Activated naive CD4-positive, alpha-beta T cell treated with anti-CD3 and anti-CD28 coated beads, Interleukin-2, amount 10 ng/mL, durations not matched to agents 7 days and 5 days (primary cell): ENCODE measurements around the gene CYP3A5.
"Not testable (repeated sequence)": the region's sequence is repeated elsewhere in the genome, so short reads cannot be mapped to it uniquely, and the experiment has no call there.

Experiments
- CTCF ChIA-PET: fragments of 350-600 bp; sonication (Branson Sonifier 250); formaldehyde crosslinking; loops from one replicate; lab custom pipeline; 2021; ENCODE audit warnings: antibody characterized with exemption; lab: Charles Lee
- DNase-seq: peaks from one replicate; pipeline ENCODE4 v3.0.0-alpha.2; 2020
- H3K27ac Mint-ChIP-seq: one replicate; pipeline ENCODE4 v1.8.0; 2021; ENCODE audit warnings: mild to moderate bottlenecking, moderate library complexity, mixed read lengths
- H3K27me3 Mint-ChIP-seq: one replicate; pipeline ENCODE4 v1.8.0; 2021; ENCODE audit warnings: mild to moderate bottlenecking, mixed read lengths
- H3K36me3 Mint-ChIP-seq: one replicate; pipeline ENCODE4 v1.8.0; 2021; ENCODE audit warnings: mixed read lengths
- H3K4me1 Mint-ChIP-seq: one replicate; pipeline ENCODE4 v1.8.0; 2021; ENCODE audit warnings: mixed read lengths
- H3K4me3 Mint-ChIP-seq: one replicate; pipeline ENCODE4 v1.8.0; 2021; ENCODE audit warnings: mild to moderate bottlenecking, moderate library complexity, mixed read lengths
- H3K9me3 Mint-ChIP-seq: one replicate; pipeline ENCODE4 v1.8.0; 2021; ENCODE audit warnings: mixed read lengths

Gene CYP3A5

GRCh38 chr7:99642027-99642426 is 37.8 kb downstream of the CYP3A5 start:
- Mint-ChIP-seq H3K36me3 (peaks cover 33% of the 10 kb centered on the region), H3K4me3 (no peak overlapping the region), H3K27ac (no peak overlapping the region), H3K27me3 (no peaks in the 10 kb centered on the region), H3K9me3 (no peaks in the 10 kb centered on the region), H3K4me1 (no peaks in the 10 kb centered on the region)
- CTCF ChIA-PET = interaction anchor here (1.3 kb wide), 1 partner anchor 11 kb away, joined by 3 read pairs; no protein-coding TSS in a partner anchor
- DNase-seq = no peak

- no peaks in the 10 kb centered on the region for H3K4me1 Mint-ChIP-seq
- DNase-seq = no peak
- no peaks in the 10 kb centered on the region for H3K27me3 Mint-ChIP-seq
- peaks cover 29% of the 10 kb centered on the region for H3K36me3 Mint-ChIP-seq
- H3K9me3 Mint-ChIP-seq = no peaks in the 10 kb centered on the region
- H3K4me3 Mint-ChIP-seq = no peak overlapping the region
- CTCF ChIA-PET = no interaction called here
- H3K27ac Mint-ChIP-seq = no peak overlapping the region
Measured at GRCh38 chr7:99639267-99639666, 40.5 kb downstream of the CYP3A5 start.

GRCh38 chr7:99638731-99639130 is 41.1 kb downstream of the CYP3A5 start:
- Mint-ChIP-seq H3K27ac (no peak overlapping the region), H3K4me3 (no peak overlapping the region), H3K36me3 (peaks cover 31% of the 10 kb centered on the region), H3K9me3 (no peaks in the 10 kb centered on the region), H3K4me1 (no peaks in the 10 kb centered on the region), H3K27me3 (no peaks in the 10 kb centered on the region)
- DNase-seq = no peak
- CTCF ChIA-PET = no interaction called here

- H3K27ac Mint-ChIP-seq, H3K4me3 Mint-ChIP-seq, CTCF ChIA-PET, H3K9me3 Mint-ChIP-seq, DNase-seq, H3K27me3 Mint-ChIP-seq, H3K4me1 Mint-ChIP-seq: not testable (repeated sequence)
- peaks cover 35% of the 10 kb centered on the region for H3K36me3 Mint-ChIP-seq
Measured at GRCh38 chr7:99637414-99637813, 42.4 kb downstream of the CYP3A5 start.

- Mint-ChIP-seq H3K9me3 (no peaks in the 10 kb centered on the region), H3K36me3 (peaks cover 59% of the 10 kb centered on the region), H3K4me3 (no peak overlapping the region), H3K27me3 (no peaks in the 10 kb centered on the region), H3K27ac (peak overlapping the region; percentile 65), H3K4me1 (peaks cover 4% of the 10 kb centered on the region)
- CTCF ChIA-PET = interaction anchor here (0.9 to 1.5 kb wide), 4 partner anchors 10 to 207 kb away, joined by 3 to 6 read pairs (median 3); no protein-coding TSS in a partner anchor
- DNase-seq = no peak
Measured at GRCh38 chr7:99631295-99632109, 48.3 kb downstream of the CYP3A5 start.

GRCh38 chr7:99629643-99630042 is 50.2 kb downstream of the CYP3A5 start:
- Mint-ChIP-seq H3K27ac (no peak overlapping the region), H3K4me1 (peaks cover 21% of the 10 kb centered on the region), H3K36me3 (peaks cover 70% of the 10 kb centered on the region), H3K9me3 (no peaks in the 10 kb centered on the region), H3K27me3 (no peaks in the 10 kb centered on the region), H3K4me3 (no peak overlapping the region)
- CTCF ChIA-PET = interaction anchor here (0.9 kb wide), 1 partner anchor 284 kb away, joined by 4 read pairs; no protein-coding TSS in a partner anchor
- DNase-seq = no peak

- no peaks in the 10 kb centered on the region for H3K27me3 Mint-ChIP-seq
- no peaks in the 10 kb centered on the region for H3K9me3 Mint-ChIP-seq
- DNase-seq = no peak
- peaks cover 76% of the 10 kb centered on the region for H3K36me3 Mint-ChIP-seq
- H3K4me1 Mint-ChIP-seq = peaks cover 30% of the 10 kb centered on the region
- no peak overlapping the region for H3K4me3 Mint-ChIP-seq
- H3K27ac Mint-ChIP-seq = peak overlapping the region; percentile 63
- CTCF ChIA-PET = interaction anchor here (1.3 kb wide), 1 partner anchor 13 kb away, joined by 5 read pairs; no protein-coding TSS in a partner anchor
Measured at GRCh38 chr7:99628471-99629465, 51.0 kb downstream of the CYP3A5 start.

- no peaks in the 10 kb centered on the region for H3K9me3 Mint-ChIP-seq
- H3K36me3 Mint-ChIP-seq = peaks cover 81% of the 10 kb centered on the region
- H3K4me3 Mint-ChIP-seq = no peak overlapping the region
- CTCF ChIA-PET = interaction anchor here (1.3 kb wide), 1 partner anchor 12 kb away, joined by 5 read pairs; no protein-coding TSS in a partner anchor
- peaks cover 41% of the 10 kb centered on the region for H3K4me1 Mint-ChIP-seq
- no peak overlapping the region for H3K27ac Mint-ChIP-seq
- no peaks in the 10 kb centered on the region for H3K27me3 Mint-ChIP-seq
- no peak for DNase-seq
Measured at GRCh38 chr7:99627513-99627912, 52.3 kb downstream of the CYP3A5 start.

- H3K27ac Mint-ChIP-seq = no peak overlapping the region
- H3K9me3 Mint-ChIP-seq = no peaks in the 10 kb centered on the region
- CTCF ChIA-PET = no interaction called here
- no peak for DNase-seq
- no peaks in the 10 kb centered on the region for H3K27me3 Mint-ChIP-seq
- H3K4me3 Mint-ChIP-seq = no peak overlapping the region
- H3K4me1 Mint-ChIP-seq = peaks cover 45% of the 10 kb centered on the region
- peaks cover 82% of the 10 kb centered on the region for H3K36me3 Mint-ChIP-seq
Measured at GRCh38 chr7:99626661-99627060, 53.1 kb downstream of the CYP3A5 start.

- H3K36me3 Mint-ChIP-seq = peaks cover 82% of the 10 kb centered on the region
- CTCF ChIA-PET = interaction anchor here (0.8 kb wide), 1 partner anchor 261 kb away, joined by 3 read pairs; no protein-coding TSS in a partner anchor
- H3K9me3 Mint-ChIP-seq = no peaks in the 10 kb centered on the region
- no peaks in the 10 kb centered on the region for H3K27me3 Mint-ChIP-seq
- H3K27ac Mint-ChIP-seq = peak overlapping the region; percentile 61
- peak overlapping the region; percentile 78 for H3K4me3 Mint-ChIP-seq
- peaks cover 49% of the 10 kb centered on the region for H3K4me1 Mint-ChIP-seq
- DNase-seq = no peak
Measured at GRCh38 chr7:99625961-99626360, 53.8 kb downstream of the CYP3A5 start.

GRCh38 chr7:99625321-99625720 is 54.5 kb downstream of the CYP3A5 start:
- peaks cover 82% of the 10 kb centered on the region for H3K36me3 Mint-ChIP-seq
- no peaks in the 10 kb centered on the region for H3K27me3 Mint-ChIP-seq
- H3K9me3 Mint-ChIP-seq = no peaks in the 10 kb centered on the region
- CTCF ChIA-PET = interaction anchor here (0.8 kb wide), 1 partner anchor 260 kb away, joined by 3 read pairs; no protein-coding TSS in a partner anchor
- H3K4me3 Mint-ChIP-seq = peak overlapping the region; percentile 78
- peaks cover 52% of the 10 kb centered on the region for H3K4me1 Mint-ChIP-seq
- DNase-seq = no peak
- H3K27ac Mint-ChIP-seq = peak overlapping the region; percentile 95

- Mint-ChIP-seq H3K4me1 (peaks cover 57% of the 10 kb centered on the region), H3K9me3 (no peaks in the 10 kb centered on the region), H3K27me3 (no peaks in the 10 kb centered on the region), H3K4me3 (peak overlapping the region; percentile 78), H3K27ac (peak overlapping the region; percentile 95), H3K36me3 (peaks cover 83% of the 10 kb centered on the region)
- CTCF ChIA-PET = interaction anchor here (0.5 to 1.3 kb wide), 3 partner anchors 99 to 214 kb away, joined by 3 to 4 read pairs (median 3); no protein-coding TSS in a partner anchor
- peak; percentile 86 for DNase-seq
Measured at GRCh38 chr7:99624484-99624883, 55.3 kb downstream of the CYP3A5 start.

GRCh38 chr7:99623702-99624447 is 55.9 kb downstream of the CYP3A5 start:
- H3K4me1 Mint-ChIP-seq = peaks cover 63% of the 10 kb centered on the region
- peaks cover 85% of the 10 kb centered on the region for H3K36me3 Mint-ChIP-seq
- H3K4me3 Mint-ChIP-seq = peak overlapping the region; percentile 78
- no peaks in the 10 kb centered on the region for H3K9me3 Mint-ChIP-seq
- peak; percentile 30 for DNase-seq
- H3K27ac Mint-ChIP-seq = peak overlapping the region; percentile 95
- CTCF ChIA-PET = interaction anchor here (1.3 kb wide), 1 partner anchor 214 kb away, joined by 4 read pairs; no protein-coding TSS in a partner anchor
- no peaks in the 10 kb centered on the region for H3K27me3 Mint-ChIP-seq
